GM19397 (cell line): ENCODE results near the gene KCP.
A peak's percentile ranks its signal among the peaks of the same experiment; 100 is the strongest.

ENCODE experiments used
- ATAC-seq: cut with Tn5 transposase; IDR thresholded peaks from one replicate; pipeline ENCODE4 v1.9.1; 2021; ENCODE audit warnings: mild to moderate bottlenecking, moderate library complexity; ENCODE audit not compliant: unreplicated experiment

Gene KCP

GRCh38 chr7:128888756-128889095 lies 21.8 kb downstream of the KCP start:
- no peak for ATAC-seq

DNA sequence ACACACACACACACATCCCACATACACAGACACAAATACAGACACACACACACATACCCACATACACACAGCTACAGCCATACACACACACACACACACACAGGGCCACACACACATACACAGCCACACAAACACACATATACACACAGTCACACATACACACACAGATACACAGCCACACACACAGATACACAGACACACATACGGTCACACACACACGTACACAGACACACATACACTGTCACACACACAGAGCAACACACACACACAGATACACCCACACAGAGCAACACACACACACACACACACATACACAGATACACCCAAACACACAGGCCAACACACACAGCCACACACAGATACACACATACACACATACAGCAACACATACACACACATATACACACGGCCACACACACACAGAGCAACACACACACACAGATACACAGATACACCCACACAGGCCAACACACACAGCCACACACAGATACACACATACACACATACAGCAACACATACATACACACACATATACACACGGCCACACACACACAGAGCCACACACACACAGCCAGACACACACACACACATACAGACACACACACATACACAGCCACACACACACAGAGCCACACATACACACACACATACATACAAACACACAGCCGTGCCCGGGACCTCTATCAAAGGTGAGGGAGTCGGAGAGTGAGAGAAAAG lies 22.3 kb downstream of the KCP start:
- ATAC-seq: no peak

DNA sequence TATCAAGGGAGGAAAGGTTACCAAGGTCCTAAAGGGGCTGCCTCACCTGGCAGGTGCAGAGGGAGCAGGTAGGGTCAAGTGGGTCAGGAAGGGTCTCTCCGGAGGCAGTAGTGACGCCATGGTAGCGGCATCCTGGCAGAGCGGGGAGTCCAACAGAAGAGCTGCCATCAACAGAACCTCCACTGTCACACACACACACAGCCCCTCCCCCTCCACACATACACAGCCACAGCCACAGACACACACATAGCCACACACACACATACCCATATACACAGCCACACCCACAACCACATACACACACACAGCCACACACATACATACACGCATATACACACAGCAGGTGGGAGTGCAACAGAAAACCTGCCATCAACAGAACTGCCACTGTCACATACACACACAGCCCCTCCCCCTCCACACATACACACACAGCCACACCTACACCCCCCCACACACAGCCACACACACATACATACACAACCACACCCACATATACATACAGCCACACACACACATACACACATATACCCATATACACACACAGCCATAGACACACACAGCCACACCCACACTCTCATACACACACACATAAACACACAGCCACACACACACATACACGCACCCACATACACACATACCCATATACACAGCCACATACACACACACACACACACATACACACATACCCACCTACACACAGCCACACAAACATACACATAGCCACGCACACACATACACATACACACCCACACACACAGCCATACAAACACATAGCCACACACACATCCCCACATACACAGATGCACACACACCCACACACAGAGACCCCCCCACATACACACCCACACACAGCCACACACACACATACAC lies 23.1 kb downstream of the KCP start:
- no peak for ATAC-seq

- no peak for ATAC-seq
Observed at GRCh38 chr7:128886391-128887168, 23.9 kb downstream of the KCP start.

DNA sequence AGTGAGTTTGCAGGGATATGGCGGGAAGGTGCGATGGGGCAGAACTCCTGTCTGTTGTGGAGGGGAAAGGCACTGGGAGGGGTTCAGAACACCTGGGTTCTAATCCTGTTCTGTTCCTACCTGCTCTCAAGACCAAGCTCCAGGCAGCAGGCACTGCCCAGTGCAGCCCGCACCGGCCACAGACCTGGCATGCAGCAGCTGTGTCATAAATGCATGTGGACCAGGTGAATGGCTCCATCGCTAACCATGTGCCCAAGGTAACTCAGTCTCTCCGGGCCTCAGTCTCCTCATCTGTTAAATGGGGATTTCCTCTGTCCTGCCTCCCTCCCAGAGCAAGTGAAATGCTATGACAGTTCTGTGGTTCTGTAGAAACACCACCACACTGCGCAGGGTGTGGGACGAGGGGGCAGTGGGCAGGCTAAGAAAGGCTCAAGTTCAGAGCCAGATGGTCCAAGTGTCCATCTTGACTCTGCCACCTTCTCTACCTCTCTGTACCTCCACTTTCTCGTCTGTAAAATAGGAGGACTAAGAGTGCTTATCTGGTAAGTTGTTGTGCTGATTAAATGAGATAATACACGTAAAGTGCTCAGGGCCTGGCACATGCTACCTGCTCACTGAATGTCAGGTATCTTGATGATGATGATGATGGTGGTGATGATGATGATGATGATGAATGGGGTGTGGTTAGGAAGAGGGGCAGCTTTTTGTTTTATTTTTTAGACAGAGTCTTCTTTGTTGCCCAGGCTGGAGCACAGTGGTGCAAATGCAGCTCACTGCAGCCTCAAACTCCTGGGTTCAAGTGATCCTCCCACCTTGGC lies 24.9 kb downstream of the KCP start:
- no peak for ATAC-seq

GRCh38 chr7:128884561-128885369 lies 25.7 kb downstream of the KCP start:
- ATAC-seq: no peak

DNA sequence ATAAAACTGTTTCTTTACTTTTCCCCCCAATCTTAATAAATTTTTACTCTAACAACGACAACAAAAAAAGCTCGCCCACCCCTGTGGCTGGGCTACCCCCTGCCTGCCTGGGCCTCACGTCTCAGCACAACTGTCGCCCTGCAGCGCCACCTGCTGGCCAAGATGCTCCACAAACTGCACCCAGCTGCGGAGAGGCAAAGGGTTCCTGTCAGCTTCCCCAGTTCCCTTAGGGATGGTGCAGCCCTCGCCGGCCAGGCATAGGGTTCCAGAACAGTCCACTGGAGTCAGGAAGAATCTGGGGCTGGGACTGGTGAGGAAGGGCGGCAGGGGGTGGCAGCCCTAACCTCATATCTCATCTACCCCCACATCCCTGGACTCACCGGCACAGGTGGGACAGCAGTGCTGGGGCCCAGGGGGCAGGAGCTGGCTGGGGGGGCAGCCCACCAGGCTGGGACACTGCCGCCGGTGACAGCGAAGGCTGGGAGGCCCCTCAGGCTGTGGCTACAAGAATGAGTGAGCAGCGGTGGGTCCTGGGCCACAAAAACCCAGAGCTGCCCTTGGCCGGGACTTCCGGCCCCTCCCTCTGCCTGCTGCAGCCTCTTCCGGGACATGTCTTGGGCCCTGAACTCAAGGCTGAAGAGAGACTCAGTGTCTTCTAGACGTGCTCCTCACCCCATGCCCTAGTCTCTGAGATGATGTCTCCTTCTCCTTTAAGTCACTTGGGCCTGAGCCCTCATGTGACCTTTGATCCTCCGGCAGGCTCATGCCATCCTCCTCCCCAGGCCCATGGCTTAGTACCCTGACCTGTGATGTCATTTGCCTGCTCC lies 26.7 kb downstream of the KCP start:
- peak; percentile 64 for ATAC-seq

GRCh38 chr7:128882134-128882533 lies 28.4 kb downstream of the KCP start:
- no peak for ATAC-seq

DNA sequence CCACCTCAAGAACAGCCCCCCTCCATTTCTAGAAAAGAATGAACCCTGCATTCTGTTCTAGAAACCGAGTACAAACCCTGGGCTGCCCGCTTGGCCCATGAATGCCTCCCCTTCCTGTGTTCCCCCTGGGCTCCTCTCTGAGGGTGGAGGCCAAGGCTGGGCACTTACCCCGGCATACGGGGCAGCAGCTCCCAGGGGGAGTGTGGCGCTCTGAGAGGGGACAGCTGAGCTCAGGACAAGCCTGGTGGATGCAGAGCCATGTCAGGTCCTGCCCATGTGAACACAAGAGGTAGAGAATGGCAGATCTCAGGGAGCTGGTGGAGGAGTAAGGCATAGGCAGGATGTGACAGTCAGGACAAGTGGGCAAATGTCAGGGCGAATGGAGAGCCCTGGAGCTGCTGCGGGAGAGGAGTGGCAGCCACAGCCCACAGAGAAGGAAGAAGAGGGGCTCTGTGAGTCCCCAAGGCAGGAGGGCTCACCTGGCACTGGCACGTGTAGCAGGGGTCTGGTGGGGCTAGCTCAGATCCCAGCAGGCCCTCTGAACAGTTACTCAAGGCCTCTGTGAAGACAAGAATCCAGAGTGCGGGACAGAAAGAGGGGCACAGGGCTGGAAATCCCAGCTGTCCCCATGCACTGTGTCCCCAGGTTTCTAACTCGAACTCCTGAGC lies 28.9 kb downstream of the KCP start:
- ATAC-seq: no peak

GRCh38 chr7:128880791-128881457 lies 29.6 kb downstream of the KCP start:
- no peak for ATAC-seq

DNA sequence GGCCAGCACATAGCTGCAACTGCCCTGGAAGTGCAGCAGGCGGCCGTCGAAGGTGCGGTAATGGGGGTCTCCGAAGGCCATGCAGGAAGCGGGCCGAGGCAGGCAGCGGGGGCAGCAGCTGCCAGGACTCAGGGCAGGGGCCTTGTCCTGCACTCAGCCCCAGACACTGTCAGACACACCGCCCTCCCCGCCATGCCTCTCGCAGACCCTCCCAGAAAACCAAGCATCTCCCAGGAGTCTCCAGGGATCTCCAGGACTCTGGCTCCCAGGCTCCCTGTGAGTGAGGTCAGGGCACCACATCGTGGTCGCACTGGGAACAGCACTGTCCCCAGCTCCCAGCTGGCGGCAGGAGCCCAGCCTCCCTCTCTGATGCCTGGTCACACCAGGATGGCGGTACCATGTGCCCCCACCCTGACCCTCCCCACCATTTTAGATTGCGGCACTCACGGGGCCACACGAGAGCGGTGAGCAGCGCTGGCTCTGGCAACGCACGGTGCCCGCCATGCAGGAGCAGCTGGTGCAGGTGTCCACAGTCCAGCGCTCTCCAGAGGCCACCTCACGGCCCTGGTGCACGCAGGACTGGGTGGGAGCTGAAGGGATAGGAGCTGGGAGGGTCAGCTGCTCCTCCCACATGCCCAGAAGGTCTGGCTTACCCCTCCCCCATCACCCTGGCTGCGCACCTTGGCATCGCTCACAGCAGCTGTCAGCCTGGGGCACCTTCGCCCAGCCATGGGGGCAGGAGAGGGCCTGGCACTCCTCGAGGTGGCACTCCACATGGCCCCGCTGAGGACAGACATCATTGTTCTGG lies 30.4 kb downstream of the KCP start:
- ATAC-seq: no peak

DNA sequence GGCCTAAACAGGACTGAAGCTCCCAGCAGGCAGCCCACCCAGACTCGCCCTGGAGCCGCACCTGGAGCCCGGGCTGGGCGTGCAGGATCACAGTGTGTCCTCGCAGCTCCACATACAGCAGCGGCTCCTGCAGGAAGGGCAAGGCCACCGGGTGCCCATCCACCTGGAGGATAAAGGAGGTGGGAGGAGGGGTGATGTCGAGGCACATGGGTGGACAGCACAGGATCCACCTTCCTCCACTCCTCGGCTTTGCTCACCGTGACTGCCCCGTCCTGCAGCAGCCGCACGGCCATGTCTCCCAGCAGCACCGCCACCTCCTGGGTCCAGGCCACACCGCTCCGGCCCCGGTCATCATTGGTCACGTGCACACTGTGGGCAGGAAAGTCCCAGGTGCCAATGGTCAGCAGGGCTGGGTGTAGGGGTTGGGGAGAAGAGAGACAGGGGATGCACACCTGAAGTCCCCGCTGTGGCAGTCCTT lies 31.0 kb downstream of the KCP start:
- ATAC-seq: no peak

DNA sequence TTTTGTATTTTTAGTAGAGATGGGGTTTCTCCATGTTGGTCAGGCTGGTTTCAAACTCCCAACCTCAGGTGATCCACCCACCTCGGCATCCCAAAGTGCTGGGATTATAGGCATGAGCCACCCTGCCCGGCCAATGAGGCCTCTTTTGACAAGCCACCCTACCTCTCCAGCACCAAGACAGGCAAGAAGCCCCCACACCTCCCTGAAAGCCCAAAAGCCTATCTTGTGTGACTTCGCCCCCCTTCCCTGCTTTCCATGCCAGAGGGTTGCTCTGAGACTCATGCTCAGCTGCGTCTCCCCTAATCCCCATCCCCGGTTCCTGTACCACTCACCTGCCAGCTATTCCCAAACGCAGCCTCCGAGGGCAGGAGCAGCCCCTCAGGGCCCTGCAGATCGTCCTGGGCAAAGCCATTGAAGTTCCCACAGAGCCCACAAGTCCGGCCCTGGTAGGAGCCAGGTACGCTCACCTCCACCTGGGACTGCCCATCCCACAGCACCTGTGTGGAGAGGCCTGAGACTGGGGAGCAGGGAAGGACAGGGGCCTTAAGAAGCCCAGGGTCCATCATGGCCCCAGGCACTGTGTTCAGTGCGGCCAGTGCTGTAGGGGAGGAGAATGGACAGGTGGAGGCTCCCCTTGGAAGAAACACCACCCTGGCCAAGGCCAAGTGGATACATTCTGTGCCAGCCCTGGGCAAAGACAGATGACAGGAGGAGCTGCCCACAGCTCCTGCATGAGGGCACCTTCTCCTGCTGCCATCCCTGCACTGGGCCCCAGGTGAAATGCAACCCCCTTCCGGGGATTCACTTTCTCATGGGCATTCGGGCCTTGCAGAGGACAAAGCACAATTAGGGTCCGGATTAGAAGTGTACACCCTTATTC lies 32.0 kb downstream of the KCP start:
- ATAC-seq: no peak

- no peak for ATAC-seq
Observed at GRCh38 chr7:128877756-128878120, 32.8 kb downstream of the KCP start.

DNA sequence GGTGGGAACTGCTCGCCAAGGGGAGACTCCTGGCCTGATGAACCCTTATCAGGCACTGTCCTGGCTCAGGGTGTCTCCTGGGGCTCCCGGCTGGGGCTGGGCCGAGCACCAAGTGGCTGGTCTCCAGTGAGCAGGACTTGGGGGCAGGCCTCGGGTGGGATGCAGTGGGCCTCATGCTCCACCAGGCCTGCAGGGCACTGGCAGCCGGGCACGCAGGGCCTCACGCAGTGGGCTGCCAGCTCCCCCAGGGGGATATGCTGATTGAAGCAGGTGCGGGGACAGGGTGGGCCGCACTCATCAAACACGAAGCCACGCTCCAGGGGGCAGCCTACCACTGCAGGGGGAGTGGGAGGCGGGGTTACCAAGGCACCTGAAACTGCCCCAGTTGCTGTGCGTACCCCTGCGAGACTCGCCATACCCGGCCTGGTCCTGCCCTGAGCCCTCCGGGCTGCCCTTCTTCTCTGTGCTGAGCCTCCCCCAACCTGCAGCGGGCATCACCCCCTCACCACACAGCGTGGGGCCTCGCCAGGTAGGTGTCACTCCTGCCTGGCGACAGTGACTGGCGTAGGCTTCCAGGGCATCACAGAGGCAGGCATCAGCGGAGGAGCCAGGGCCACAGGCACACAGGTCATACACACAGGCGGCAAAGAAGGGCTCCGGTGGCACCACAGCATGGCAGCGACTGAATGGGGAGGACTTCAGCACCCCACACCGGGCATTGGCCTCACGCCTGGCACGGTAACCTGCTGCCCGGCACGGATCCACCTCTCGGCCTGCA lies 33.3 kb downstream of the KCP start:
- ATAC-seq: no peak
